CD4-positive, alpha-beta T cell treated with Interleukin-17A for 4 hours (primary cell): ENCODE results near the gene ZMYND10.
"Not testable (repeated sequence)": the region's sequence is repeated elsewhere in the genome, so short reads cannot be mapped to it uniquely, and the experiment has no call there.

ENCODE experiments used
- DNase-seq: peaks from one replicate; pipeline ENCODE4 v3.0.0-alpha.2; 2020; ENCODE audit warnings: mixed read lengths

The ZMYND10 gene

DNA sequence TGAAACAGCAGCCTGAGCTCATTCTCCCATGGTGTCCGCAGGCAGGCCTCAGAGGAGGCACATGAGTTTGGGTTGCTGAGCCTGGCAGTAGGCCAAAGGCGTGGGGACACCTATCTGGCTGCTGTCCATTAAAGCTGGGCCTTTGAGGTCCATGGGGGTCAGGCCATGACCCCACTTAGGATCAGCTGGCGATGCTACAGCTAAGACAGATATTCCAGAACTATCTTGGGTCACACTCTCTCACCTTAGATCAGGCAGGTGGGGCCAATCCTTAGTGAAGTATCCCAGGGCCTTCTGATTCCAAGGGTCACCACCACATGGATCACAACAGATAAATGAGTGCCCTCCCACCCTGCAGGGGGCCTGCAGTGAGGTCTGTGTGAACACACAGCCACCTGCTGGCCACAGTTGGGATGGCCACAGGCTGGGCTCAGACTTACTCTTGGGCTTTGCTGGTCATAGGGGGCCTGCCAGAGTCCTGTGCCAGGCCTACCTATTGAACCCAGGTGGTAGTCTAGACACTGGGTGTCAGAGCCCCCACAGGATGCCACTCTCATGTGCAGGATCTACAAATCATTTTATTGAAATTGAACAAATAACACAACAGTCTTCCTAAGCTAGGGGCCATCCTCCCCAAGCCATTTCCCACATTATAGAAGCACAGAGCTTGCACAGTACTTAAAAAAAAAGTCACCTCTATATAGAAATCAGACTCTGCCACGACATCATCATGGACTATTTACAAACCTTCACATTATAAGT is 21.0 kb downstream of the ZMYND10 start:
- peak; percentile 70 for DNase-seq

DNA sequence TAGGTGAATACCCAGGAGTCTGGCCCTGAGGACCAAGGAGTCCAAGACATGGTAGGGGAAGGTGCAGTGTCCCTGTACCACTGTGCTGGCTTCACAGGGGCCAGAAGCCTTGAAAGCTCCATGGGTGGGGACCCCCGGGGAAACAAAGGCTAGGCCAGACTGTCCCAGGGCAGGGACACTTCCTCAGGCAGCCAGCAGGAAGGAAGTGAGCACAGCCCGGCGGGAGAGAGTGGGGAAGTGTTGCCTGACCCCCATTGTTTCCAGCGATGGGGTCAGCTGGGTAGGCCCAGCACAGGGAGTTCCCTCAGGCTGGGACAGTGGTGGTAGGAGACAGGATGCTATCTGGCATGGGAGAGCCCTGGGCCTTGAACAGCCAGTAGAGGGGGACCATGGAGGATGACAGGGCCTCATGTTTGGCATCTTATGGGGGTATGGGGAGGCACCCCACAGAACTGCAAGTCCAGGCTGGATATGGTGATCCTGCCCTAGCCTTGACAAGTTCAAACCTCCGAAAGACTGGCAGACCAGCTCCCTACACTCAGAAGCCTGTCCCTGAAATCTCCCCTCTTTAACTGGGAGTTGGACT is 21.8 kb downstream of the ZMYND10 start:
- no peak for DNase-seq

DNA sequence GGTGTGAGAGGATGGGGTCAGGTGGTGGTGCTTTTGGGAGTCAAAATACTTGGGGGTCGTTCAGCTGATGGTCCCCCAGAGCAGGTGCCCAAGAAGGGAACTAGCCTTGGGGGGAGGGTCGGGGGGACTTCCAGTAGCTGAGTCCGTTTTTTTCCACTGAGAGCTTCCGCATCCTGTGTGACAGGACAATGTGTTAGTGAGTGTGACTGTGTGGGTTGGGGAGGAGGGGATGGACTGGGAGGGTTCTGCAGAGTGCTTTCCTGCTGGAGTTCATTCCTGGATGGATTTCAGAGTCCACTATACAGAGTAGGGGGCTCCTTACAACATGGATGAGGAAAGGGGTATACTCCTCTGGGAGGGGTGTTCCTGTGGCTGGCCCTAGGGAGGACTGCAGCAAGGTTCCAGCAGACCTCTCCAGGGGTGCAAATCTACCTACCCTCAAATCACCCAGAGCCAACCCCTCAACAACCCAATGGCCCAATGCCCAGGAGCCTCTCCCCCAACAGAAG is 22.4 kb downstream of the ZMYND10 start:
- no peak for DNase-seq

DNA sequence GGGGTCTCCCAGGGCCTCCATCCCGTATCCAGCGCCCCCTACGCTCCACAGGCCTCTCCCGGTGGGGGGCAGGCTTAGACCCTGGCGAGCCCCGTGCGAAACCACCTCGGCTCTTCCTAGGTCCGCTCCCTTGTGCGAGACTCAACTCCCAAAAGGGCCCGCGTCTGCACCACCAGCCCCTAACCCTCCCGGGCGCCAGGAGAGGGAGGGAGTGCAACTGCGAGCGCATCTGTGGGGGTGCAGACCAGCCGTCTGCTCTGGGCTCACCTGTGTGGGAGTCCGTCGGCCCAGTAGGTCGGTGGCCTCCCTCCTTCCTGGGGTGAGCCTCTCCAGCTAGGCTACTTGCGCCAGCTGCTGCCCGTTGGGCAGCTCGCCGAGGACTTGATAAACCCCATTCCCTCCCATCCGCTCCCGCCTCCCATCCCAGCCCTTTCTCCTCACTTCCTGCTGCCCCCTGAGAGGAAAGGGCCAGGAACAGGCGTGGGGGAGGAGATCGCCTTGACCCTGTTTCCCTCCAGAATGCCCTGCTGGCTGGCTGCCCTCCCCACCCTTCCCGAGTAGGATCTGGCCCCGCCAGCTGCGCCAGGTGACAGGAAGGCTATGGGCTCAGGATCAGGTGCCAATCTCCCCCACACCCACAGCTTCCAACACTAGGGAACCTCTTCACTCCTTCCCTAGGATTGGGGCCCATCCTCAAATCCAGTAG is 23.0 kb downstream of the ZMYND10 start, which contains the start of gene HYAL2:
Gene HYAL2 (minus strand): TSS at position 360 of the 706 bp plus-strand sequence. CDS start 2,256 bp downstream, outside the sequence.
- no peak for DNase-seq

DNA sequence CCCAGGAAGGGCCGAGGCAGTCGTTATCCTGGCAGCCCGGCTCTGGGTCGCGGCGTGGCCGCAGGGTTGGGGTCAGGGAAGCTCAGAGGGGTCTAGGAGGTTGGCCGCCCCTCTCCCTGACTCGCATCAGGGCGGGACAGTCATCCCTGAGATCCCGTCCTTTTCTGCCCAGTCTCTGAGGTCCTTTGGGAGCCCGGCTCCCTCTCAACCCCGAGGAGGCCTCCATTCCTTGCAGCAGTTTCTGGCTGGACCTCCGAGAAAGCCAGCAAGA is 23.5 kb downstream of the ZMYND10 start:
- DNase-seq, result no peak

DNA sequence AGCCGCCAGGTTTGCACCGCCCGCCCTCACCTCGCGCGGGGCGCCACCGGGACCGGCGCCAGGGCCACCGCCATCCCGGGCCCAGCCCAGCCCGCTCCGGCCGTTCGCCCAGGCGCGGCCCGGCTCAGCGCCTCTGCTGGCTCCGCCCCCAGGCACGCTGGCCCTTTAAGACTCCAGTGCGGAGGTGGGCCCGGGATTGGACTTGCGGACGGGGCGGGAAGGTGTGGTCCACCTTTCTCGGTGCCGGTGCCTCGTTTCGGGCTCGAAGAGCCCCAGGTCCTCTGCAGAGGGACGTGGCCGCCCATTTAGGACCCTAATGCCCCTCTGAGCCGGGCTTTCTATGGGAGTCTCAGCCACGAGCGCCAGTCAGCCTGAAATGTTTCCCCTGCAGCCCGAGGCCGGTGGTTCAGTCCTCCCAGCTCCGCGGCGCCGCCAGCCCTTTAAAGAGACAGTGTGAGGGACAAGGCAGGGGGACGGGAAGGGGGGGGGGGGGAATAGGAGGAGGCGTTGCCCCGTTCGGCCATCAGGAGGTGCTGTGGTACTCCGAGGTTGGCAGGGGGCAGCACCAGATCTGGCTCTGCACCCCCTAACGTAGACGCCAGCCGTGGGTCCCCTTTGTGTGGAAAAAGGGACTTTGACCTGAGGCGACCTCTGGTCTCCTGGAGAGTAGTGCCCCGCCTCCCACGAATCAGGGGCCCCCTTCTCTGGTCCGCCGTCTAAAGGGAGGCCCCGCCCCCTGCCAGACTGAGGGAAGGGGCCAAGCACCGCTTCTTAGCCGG is 24.0 kb downstream of the ZMYND10 start:
- DNase-seq, result peak; percentile 87

DNA sequence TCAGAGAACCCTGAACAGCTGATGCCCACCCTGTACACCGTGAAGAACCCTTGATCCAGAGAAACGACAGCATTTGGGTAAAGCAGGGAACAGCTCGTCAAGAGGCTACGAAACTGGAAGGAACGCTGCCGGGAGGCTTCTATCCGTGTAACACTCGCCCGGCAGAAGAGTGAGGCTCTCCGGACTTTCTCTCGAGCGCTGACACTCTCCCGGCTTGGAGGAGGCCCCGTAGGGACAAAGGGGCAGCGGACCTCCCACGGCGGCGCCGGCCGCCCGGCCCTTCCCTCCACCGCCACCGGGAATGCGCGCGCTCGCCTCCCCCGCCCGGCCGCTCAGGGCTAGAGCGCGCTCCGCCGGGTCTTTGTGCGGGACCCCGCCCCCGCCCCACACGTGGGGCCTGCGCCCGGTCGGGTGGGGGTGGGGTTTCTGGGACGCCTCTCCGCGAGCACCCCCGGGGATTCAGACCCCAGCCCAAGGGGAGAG is 24.6 kb downstream of the ZMYND10 start:
- peak; percentile 81 for DNase-seq

DNA sequence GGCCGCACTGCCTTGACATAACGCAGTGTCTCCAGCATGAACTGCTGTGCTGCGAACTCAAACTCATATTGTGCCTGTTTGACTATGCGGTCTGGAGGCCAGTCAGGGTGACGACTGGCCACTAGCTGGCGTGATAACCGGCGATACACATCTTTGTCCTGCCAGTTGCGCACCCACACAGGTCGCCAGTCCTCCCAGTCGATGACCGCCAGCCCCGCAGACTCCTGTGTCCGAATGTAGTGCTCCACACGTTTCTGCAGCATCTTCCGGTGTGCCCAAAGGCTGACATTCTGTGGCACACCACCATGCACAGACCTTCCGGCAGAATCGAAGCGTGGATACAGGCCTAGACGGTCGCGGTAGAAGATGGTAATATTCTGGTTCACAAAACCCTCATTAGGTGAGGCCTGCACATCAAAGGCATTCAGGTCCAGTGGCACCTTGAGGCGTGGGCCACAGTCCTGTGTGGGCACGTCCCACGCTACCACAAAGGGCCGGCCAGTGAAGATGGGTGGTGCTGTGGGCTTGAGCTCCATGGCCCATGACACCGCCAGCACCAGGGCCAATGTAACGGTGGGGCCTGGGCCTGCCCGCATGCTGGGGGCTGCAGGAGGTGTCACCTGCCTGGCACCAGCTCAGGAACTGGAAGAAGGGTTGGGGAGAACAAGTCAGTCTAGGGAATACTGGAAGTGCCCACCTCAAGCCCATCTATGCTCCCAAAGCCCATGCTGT is 25.5 kb downstream of the ZMYND10 start:
- no peak for DNase-seq

DNA sequence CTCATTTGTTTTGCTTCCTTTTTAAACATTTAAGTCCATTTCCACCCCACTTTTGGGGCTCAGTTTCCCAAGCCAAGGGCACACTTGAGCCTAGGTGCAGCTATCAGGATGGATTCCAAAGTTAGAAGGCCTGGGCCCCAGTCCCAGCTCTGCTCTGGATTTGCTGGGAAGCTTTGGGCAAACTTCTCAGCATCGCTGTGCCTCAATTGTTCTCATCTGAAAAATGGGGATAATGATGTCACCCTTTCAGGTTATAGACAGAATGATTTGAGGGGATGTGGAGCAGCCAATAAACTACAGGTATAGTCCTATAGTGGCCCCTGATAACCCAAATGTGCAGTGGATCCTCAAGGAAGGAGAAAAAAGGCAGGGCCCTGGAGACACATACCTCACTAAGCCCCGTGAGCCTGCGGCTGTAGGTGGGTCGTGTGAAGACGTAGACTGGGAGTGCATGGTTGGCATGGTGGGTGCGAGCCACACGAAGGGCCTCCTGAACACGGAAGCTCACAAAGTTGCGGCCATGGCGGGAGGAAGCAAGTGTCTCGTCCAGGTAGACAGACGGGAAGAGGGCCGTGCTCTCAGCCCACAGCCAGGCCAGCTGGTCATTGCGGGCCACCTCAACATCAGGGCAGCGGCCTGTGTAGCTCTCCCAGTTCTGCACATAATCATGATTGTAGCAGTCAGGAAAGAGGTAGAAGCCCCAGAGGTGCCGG is 26.2 kb downstream of the ZMYND10 start:
- no peak for DNase-seq

DNA sequence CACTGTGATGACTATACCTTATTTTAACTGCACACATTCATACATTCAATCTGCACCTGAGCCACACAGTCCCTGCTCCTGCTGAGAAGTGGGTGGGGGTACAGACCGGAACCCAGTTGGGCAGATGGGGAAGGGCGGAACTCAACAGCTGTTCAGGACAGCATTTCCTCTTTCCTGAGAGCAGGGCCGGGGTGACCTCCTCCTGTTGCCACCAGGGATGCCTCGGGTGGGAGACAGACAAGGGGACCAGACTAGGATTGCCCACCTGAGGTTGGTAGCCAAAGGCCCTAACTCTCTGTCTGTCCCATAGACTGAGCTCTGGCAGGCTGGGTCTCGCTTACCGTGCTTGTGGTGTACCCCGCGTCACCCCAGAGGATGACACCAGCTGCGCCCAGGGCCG is 26.9 kb downstream of the ZMYND10 start:
- no peak for DNase-seq

DNA sequence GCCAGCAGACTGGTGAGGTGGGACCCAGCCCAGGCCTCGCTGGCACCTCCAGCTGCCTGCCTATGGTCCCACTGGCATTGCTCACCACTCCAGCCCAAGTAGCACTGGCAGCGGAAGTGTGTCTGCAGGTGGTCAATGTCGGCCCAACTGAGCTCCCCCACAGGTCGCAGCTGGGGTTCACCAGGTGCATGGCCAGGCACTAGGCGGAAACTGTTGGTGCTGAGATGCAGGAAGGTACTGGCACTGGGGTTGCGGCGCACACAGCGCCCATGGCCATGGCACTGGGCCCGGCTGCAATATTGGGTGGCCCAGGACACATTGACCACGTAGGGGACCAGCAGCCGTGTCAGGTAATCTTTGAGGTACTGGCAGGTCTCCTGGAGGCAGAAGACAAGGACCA is 27.4 kb downstream of the ZMYND10 start:
- DNase-seq, result no peak

DNA sequence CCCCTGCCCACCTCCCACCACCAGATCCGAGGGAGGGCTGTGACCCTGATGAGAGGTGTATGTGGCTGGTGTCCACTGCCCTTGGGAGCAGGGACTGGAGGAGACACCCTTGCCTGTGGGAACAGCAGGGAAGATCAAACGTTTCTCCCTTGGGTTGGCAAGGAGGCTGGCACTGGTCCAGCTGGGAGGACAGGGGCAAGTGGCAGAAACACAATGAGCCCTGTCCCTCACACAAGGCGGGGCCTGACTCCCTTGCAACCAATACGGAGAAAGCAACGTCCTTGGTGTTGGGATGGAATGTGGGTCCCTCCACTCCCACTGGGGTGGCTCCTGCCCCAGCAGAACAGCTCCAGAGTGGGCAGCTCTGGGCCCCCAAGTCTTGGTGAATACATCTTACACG is 28.2 kb downstream of the ZMYND10 start:
- DNase-seq, result no peak

DNA sequence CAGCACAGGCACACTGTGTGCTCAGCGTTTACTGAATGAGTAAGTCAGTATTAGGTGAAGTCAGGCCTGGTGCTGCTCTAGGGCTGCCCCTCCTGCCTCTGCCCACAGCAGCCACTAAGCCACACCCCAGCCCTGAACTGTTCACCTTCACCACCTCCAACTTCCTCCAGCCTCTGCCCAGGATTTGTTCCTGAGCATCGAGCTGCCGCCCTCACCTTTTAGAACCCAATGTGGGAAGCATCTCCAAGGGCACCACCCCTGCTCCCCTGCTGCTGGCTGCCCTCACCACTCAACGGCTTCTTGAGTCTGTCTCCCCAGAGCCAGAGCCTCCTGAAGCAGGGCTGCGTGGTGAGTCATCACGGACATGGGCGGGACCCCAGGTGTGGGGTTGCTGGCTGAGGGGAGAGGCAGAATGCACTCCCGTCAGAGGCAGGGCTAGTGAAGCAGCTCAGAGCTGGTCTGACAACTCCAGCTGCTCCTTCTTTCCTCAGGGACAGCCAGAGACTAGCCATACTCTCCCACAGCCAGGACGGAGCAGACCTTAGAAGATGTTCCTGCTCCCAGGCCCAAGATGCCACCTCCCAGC is 28.8 kb downstream of the ZMYND10 start:
- peak; percentile 81 for DNase-seq

DNA sequence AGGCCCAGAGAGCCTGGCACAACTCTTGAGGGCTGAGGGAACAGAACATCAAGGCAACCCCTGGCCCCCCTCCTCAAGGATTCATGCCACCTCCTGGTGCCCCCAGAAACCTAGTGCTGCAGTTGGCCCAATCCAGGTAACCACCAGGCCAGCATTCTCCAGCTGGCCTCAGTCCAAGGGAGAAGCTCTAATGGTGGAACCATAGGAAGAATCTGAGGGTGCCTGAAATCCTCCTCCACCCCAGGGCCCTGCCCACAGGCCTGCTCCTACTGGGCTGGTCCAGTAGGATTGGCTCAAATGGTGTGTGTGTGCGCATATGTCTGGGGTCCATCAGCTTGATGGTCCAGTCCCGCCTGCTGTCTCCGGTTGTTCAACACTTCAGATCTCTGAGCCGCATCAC is 30.7 kb downstream of the ZMYND10 start:
- DNase-seq, result no peak

DNA sequence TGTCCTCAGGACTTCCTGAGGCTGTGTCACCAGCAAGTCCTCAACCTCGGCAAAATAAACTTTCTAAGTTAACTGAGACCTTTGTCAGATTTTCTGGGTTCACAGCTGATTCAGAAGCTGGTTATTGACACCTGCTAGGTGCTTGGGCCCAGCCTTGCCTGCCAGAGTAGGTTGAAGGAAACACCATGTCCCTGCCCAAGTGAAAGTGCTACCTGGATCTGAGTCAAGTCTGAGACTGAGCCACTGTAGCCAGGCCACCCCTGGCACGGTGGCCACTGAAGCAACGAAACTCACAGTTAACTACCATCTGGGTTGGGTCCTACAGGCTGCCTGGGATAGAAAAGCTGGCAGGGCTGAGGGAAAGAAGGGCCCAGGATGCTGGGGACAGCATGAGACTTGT is 31.2 kb downstream of the ZMYND10 start:
- DNase-seq, result no peak

DNA sequence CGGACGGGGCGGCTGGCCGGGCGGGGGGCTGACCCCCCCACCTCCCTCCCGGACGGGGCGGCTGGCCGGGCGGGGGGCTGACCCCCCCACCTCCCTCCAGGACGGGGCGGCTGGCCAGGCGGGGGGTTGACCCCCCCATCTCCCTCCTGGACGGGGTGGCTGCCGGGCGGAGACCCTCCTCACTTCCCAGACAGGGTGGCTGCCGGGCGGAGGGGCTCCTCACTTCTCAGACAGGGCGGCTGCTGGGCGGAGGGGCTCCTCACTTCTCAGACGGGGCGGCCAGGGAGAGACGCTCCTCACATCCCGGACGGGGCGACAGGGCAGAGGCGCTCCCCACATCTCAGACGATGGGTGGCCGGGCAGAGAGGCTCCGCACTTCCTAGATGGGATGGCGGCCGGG is 33.5 kb downstream of the ZMYND10 start:
- not testable (repeated sequence) for DNase-seq

DNA sequence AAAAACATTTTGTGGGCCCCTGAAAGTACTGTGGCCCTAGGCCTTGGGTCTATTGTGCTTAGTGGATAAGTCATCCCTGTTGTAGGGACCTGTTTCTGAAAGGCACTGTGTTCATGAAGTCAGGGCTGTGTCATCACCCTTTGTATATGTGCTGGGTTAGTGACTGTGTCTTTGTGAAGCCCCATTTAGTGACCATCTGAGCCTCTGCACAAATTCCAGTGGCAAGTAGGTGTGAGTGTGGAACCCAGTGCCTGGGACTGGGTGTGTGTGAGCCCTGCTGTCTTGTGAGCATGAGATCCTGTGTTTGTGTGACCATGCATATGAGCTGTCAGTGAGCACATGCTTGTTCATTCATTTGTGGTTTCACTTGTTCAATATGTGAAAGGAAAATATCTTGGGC is 40.9 kb downstream of the ZMYND10 start:
- DNase-seq, result no peak

DNA sequence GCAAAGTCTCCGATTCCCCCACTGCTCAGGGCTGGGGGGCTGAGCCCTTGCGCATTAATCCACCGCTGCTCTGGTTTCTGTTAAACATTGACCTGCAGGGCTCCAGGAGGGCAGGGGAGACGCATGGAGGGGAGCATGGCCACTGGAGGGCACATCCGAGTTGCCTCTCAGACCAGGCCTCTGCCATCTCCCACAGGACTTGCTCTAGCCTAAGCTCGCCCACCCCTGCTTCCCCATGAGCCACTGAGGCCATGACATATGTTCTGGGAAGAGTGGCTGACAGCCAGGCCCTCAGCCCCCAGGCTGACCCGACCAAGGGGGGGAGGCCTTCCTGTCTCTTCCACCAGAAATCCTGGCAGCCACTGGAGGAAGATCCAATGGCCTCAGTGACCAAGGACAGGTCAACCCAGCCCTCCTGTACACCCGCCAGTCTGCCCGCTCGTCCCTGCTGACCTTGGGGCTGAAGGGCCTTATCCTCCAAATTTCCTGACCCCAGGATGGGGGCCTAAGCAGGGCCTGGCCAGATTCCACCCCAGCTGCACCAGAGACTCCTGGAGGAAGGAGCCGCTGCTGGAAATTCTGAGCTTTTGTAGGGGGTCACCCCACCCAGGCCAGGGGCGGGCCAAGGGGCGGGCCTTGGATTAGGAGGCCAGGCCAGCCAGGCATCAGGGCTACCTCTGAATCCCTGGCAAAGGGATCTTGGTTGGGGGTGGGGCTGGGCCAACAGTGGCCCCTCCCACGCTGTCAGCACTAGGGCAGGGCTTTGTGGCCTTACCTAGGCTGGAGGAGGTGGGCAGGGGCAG is 42.3 kb downstream of the ZMYND10 start, which contains the start of gene HYAL1:
Gene HYAL1 (minus strand): TSS at position 562 of the 803 bp plus-strand sequence. CDS start 618 bp downstream, outside the sequence.
- DNase-seq, result no peak

DNA sequence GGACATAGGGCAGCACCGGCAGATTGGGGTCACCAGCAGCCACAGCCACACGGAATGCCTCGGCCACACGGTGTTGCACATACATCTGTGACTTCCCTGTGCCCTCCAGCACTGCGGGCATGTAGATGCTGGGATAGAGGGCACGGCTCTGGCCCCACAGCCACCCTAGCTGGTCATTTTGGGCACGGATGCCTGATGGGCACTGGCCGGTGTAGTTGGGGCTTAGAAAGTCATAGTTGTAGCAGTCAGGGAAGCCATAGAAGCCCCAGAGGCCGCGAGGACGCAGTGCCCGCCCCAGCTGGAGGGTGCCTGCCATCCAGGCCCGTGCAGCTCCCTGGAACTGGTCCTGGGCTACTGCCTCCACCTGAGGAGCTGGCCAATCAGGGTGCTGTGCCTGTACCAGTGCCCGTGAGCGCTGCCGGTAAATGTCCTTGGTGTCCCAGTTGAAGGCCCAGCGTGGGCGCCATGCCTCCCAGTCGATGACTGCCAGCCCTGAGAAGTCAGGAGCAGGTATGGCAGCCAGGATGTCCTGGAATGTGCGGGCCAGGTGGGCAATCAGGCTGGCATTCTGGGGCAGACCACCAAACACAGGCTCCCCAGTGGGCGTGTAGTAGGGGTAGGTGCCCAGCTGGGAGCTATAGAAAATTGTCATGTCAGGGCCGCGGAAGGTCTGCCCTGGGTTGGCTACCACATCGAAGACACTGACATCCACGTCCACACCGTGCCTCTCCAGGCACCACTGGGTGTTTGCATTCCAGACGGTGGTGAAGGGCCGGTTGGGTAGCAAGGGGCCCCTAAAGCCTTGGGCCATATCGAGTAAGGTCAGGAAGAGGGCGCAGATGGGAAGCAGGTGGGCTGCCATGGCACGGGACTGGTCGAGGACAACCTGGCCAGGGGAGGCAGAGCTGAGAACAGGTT is 43.2 kb downstream of the ZMYND10 start:
- DNase-seq, result no peak
